Upper lobe of left lung (tissue), 6 donors: ENCODE data around the gene MADD. TPM values are rescaled to one million over a fixed set of nuclear protein-coding genes. Genes with fewer than 3 reads are reported as not detected.

ENCODE experiments used
- ATAC-seq, 2 donors: fragments of 200-7000 bp; cut with Tn5 transposase; one replicate each; pipeline ENCODE4 v1.9.1; 2022; ENCODE audit warnings: mild to moderate bottlenecking in 2 of 2, moderate library complexity in 2 of 2; ENCODE audit not compliant: low FRiP score in 2 of 2
- DNase-seq, 2 donors: peaks; one replicate each; pipeline ENCODE4 v3.0.0-alpha.2; 2019 to 2020
- H3K27ac ChIP-seq, 4 donors: fragments of 200-600 bp; sonication (generic); one replicate each; pipeline ENCODE4 v1.5.1; 2016 to 2019
- H3K27me3 ChIP-seq, 4 donors: fragments of 200-600 bp; sonication (generic); one replicate each; pipeline ENCODE4 v1.5.1; 2017 to 2019
- H3K36me3 ChIP-seq, 4 donors: fragments of 200-600 bp; sonication (generic); one replicate each; pipeline ENCODE4 v1.5.1; 2016 to 2019
- H3K4me1 ChIP-seq, 4 donors: fragments of 200-600 bp; sonication (generic); one replicate each; pipeline ENCODE4 v1.5.1; 2018 to 2019
- H3K4me3 ChIP-seq, 4 donors: fragments of 200-600 bp; sonication (generic); one replicate each; pipeline ENCODE4 v1.5.1; 2017 to 2019; ENCODE audit warnings: mild to moderate bottlenecking in 2 of 4, moderate library complexity in 1 of 4
- H3K9me3 ChIP-seq, 4 donors: fragments of 200-600 bp; sonication (generic); one replicate each; pipeline ENCODE4 v1.5.1; 2018 to 2019
- CTCF ChIP-seq, 6 experiments: fragments of 450-650 bp in 4 of 6; fragments of 200-600 bp in 2 of 6; sonication (generic) in 2 of 6; IDR thresholded peaks; one replicate each; pipeline ENCODE4 v1.5.1; 2016 to 2019; ENCODE audit warnings: antibody characterized with exemption in 6 of 6
- EP300 ChIP-seq, 4 donors: sonication (generic); formaldehyde crosslinking; IDR thresholded peaks; one replicate each; pipeline ENCODE4 v1.5.1; 2017; ENCODE audit warnings: antibody characterized with exemption in 4 of 4, control low read depth in 2 of 4
- POLR2A ChIP-seq, 4 donors: fragments of 450-650 bp; IDR thresholded peaks; one replicate each; pipeline ENCODE4 v1.5.1; 2016 to 2017; ENCODE audit warnings: antibody characterized with exemption in 4 of 4, mild to moderate bottlenecking in 2 of 4
- POLR2AphosphoS5 ChIP-seq, 2 donors: sonication (generic); formaldehyde crosslinking; IDR thresholded peaks; one replicate each; pipeline ENCODE4 v1.5.1; 2017; ENCODE audit warnings: antibody characterized with exemption in 2 of 2
- WGBS, 2 donors: methylation state at CpG; one replicate each; pipeline ENCODE4 v1.1.5; 2017 to 2018; 5-methylcytosine and 5-hydroxymethylcytosine counted together
- total RNA-seq, 6 donors: library from RNA; depleted of rRNA in 4 of 6; stranded (reverse); fragments of >200 nt in 4 of 6; gene quantifications; one replicate each; pipeline versions ENCODE4 v1.1.0 to v1.2.1, GENCODE V29; 2016 to 2021
- donor health status: DM: no; HTN: no; CAD: no; lungs with moderate emphysema.
- donor health status: DM: no; HTN: yes; CAD: no; lungs with severe emphysema.

Gene MADD
- total RNA-seq, 6 donors from 2014 or later: 39.6 to 129 (median 47.9) TPM

GRCh38 chr11:47248664-47249377 lies 21.1 kb upstream of the MADD start, which contains the start of gene ACP2:
ACP2 (minus strand) TSS chr11:47248814; CDS start chr11:47248789, 25 bp downstream.
- Histone ChIP-seq H3K27me3 (no peaks in the 10 kb centered on the region), H3K36me3 (peaks cover 0 to 23% (median 19%) of the 10 kb centered on the region in 4 donors), H3K4me3 (peak within 1 kb of the TSS; percentile 64 to 73 (median 68)), H3K27ac (peak within 1 kb of the TSS; percentile 79 to 92 (median 92)), H3K4me1 (peaks cover 23 to 40% (median 29%) of the 10 kb centered on the region in 4 donors), H3K9me3 (no peaks in the 10 kb centered on the region)
- 0% methylated on average over 3 to 44 of the region's 45 CpGs for WGBS, 2 donors
- DNase-seq (peak; percentile 95 to 96), ATAC-seq (peak; percentile 96 to 97)
- TF ChIP-seq POLR2AphosphoS5 (IDR thresholded peaks at IDR 0.05): peak; percentile 80 to 82
- peak in 2 of 6 experiments; percentile 31 to 37 for TF ChIP-seq CTCF (IDR thresholded peaks at IDR 0.05)
- peak in 3 of 4 donors; percentile 46 to 82 (median 60) for TF ChIP-seq POLR2A (IDR thresholded peaks at IDR 0.05)
- TF ChIP-seq EP300 (IDR thresholded peaks at IDR 0.05): peak in 1 of 4 donors; percentile 21

- 56 to 62% methylated on average over 3 of the region's 3 CpGs for WGBS, 2 donors
- peaks cover 27 to 40% (median 31%) of the 10 kb centered on the region in 4 donors for H3K4me1 ChIP-seq
- peaks cover 0 to 19% (median 14%) of the 10 kb centered on the region in 4 donors for H3K36me3 ChIP-seq
- TF ChIP-seq POLR2AphosphoS5 (IDR thresholded peaks at IDR 0.05): no peak
- TF ChIP-seq POLR2A (IDR thresholded peaks at IDR 0.05): no peak
- TF ChIP-seq CTCF (IDR thresholded peaks at IDR 0.05): no peak
- TF ChIP-seq EP300 (IDR thresholded peaks at IDR 0.05): no peak
- peak overlapping the region; percentile 64 to 73 (median 68) for H3K4me3 ChIP-seq
- no peaks in the 10 kb centered on the region for H3K9me3 ChIP-seq
- H3K27me3 ChIP-seq: no peaks in the 10 kb centered on the region
- DNase-seq (no peak), ATAC-seq (no peak)
- H3K27ac ChIP-seq: peak overlapping the region; percentile 79 to 92 (median 92)
These were observed 20.6 kb upstream of the MADD start for GRCh38 chr11:47249378-47249715.

- ATAC-seq: no peak
- no peak for DNase-seq
- Histone ChIP-seq H3K4me3 (no peak overlapping the region), H3K4me1 (peaks cover 39 to 51% (median 43%) of the 10 kb centered on the region in 4 donors), H3K27me3 (no peaks in the 10 kb centered on the region), H3K9me3 (no peaks in the 10 kb centered on the region), H3K27ac (no peak overlapping the region), H3K36me3 (no peaks in the 10 kb centered on the region)
- 90% methylated on average over 3 of the region's 3 CpGs for WGBS, 2 donors
- TF ChIP-seq POLR2A (IDR thresholded peaks at IDR 0.05) (no peak), EP300 (IDR thresholded peaks at IDR 0.05) (no peak), POLR2AphosphoS5 (IDR thresholded peaks at IDR 0.05) (no peak), CTCF (IDR thresholded peaks at IDR 0.05) (no peak)
These were observed 18.2 kb upstream of the MADD start for GRCh38 chr11:47251751-47252150.

GRCh38 chr11:47253660-47254059 lies 16.3 kb upstream of the MADD start:
- H3K4me3 ChIP-seq: no peak overlapping the region
- 80 to 93% methylated on average over 1 to 2 of the region's 2 CpGs for WGBS, 2 donors
- ATAC-seq (no peak), DNase-seq (no peak)
- no peaks in the 10 kb centered on the region for H3K36me3 ChIP-seq
- H3K4me1 ChIP-seq: peaks cover 42 to 57% (median 46%) of the 10 kb centered on the region in 4 donors
- peak overlapping the region; percentile 72 to 83 (median 78) for H3K27ac ChIP-seq
- TF ChIP-seq POLR2A (IDR thresholded peaks at IDR 0.05) (no peak), POLR2AphosphoS5 (IDR thresholded peaks at IDR 0.05) (no peak)
- no peaks in the 10 kb centered on the region for H3K9me3 ChIP-seq
- no peaks in the 10 kb centered on the region for H3K27me3 ChIP-seq

- WGBS, 2 donors: 37 to 45% methylated on average over 3 of the region's 3 CpGs
- Histone ChIP-seq H3K4me1 (peaks cover 47 to 62% (median 49%) of the 10 kb centered on the region in 4 donors), H3K9me3 (no peaks in the 10 kb centered on the region), H3K36me3 (no peaks in the 10 kb centered on the region), H3K27me3 (no peaks in the 10 kb centered on the region), H3K27ac (peak overlapping the region; percentile 72 to 83 (median 78)), H3K4me3 (no peak overlapping the region)
- ATAC-seq (peak in 1 of 2 donors; percentile 55), DNase-seq (peak in 1 of 2 donors; percentile 59)
- peak in 1 of 4 donors; percentile 64 for TF ChIP-seq POLR2A (IDR thresholded peaks at IDR 0.05)
- TF ChIP-seq EP300 (IDR thresholded peaks at IDR 0.05): no peak
- no peak for TF ChIP-seq POLR2AphosphoS5 (IDR thresholded peaks at IDR 0.05)
These were observed 15.5 kb upstream of the MADD start for GRCh38 chr11:47254386-47254785.
